HG02678 (cell line): Measurements from ENCODE around the gene APBA3.

ENCODE experiments used
- ATAC-seq: cut with Tn5 transposase; IDR thresholded peaks from one replicate; pipeline ENCODE4 v1.9.1; 2021; ENCODE audit warnings: mild to moderate bottlenecking, moderate library complexity; ENCODE audit not compliant: unreplicated experiment

The APBA3 gene

GRCh38 chr19:3721887-3722442 lies 39.5 kb downstream of the APBA3 start:
- ATAC-seq: no peak

DNA sequence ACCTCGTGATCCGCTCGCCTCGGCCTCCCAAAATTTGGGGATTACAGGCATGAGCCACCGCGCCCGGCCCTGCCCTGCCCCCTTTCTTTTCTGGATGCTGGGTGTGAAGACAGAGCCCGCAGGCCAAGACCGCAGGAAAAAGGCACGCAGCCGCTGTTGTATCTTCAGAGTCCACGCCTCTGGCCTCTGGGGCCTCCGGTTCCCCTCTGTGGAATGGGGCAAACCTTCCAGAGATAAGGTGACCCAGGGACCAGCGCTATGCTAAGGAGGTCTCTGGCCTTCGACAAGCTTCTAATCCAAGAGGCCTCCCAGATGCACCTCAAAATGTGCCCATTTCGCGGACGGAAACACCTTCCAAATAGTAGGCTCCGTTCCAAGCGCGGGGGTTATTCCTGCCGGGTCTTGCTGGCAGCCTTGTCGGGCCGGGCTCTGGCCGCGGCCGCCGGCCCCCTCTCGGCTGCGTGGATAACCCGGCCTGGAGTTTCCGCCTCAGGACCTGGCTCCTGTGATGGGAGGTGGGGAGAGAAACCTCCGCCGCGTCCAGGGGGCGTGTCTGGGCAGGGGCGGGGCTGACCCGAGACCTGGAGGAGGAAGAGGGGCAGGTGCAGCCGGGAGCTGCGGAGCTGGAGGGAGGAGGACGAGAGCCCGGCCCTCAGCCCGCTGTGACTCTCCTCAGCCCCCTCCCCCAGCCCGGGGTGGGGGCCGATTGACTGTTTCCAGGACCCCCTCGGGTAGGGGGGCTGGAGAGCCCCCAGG lies 40.2 kb downstream of the APBA3 start:
- no peak for ATAC-seq

DNA sequence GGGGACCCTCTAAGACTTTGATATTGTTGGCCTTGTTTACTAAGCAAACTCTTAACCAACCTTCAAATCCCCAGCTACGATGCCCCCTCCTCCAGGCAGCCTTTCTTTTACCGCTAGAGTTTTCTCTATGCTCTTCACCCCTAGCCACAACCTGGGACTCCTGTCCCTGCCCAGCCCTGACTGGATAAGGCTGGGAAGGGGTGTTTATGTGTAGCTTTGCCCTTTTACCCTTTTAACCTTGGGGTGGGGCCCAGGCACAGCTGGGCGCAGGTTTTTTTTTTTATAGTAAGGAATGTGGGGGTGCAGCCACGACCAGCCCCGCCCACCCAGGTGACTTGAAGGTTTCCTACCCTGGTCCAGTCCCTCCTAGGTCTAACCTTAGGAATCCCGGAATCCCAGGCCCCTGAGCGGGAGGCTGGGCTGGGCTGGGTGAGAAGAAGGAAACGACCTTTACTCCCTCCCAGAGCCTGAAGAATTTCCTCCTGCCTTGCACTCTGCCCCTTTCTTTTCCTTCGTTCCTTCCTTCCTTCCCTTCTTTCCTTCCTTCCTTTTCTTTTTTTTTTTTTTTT lies 41.1 kb downstream of the APBA3 start:
- ATAC-seq: no peak

GRCh38 chr19:3719868-3720267 lies 41.6 kb downstream of the APBA3 start:
- ATAC-seq: no peak

DNA sequence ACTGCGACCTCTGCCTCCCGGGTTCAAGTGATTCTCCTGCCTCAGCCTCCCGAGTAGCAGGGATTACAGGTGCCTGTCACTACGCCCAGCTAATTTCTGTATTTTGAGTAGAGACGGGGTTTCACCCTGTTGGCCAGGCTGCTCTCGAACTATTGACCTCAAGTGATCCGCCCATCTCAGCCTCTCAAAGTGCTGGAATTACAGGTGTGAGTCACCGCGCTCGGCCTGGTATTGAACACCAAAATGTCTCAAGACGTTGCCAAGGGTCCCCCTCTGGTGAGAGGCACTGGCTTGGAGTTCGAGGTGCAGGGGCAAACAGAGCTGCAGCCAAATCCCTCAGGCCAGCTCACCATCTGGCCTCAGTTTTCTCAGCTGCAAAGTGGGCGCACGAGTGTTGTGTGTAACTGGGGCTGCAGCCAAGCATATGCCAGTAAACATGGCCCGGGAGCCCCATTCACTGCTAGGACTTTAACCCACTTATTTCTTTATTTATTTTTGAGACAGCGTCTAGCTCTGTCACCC lies 45.3 kb downstream of the APBA3 start:
- no peak for ATAC-seq

GRCh38 chr19:3712663-3713611 lies 48.6 kb downstream of the APBA3 start:
- no peak for ATAC-seq

GRCh38 chr19:3710265-3710812 lies 51.2 kb downstream of the APBA3 start:
- no peak for ATAC-seq

DNA sequence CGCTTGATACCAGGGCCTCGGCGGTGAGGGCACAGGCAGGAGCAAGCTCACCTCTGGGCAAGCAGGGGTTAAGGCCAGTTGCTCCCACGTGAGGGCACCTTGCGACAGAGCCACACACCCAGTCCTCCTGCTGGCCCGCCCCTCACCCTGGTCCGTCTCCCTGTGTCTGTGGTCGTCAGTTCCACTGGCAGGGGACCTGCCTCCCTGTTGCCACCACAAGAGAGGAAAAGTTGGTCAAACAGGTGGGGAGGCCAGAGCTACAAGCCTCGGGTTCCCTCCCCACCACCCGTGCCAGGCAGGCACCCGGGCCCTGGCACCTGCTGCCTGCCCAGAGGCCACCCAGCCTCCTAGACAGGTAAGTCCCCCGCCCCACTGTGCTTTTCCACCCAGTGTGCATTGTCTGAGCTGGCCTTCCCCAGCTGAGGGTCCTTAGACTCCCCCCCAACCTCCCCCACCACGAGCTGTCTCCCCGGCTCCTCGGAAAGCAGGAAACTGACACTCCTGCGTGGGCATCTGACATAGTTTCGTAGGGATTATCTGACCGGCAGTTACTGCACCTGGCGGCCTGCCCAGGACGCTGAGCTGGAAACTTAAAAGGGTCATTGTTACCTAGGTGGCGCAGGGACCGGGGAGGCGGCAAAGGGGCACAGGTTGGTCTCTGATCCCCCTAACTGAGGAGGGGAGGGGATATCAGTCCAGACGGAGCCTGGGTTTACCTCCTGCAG lies 53.1 kb downstream of the APBA3 start, which contains the start of gene TJP3:
TJP3 (plus strand) TSS at position 178 of the 725 bp plus-strand sequence. CDS start 20,049 bp downstream, outside the sequence.
- no peak for ATAC-seq

DNA sequence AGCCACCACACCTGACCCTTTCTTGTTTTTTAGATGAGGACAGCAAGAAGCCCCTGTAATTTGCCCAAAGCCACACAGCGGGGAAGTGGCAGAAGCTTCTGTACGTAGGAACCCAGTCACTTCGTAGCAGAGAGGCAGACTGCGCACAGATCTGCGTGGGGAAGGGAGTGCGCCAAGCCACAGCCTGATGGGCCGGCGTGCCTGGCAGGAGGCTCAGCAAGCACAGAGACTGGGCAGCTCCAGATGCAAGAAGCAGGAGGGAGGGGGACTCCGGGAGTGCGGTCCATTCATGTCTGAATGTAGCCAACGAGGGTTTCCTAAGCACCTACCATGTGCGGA lies 53.7 kb downstream of the APBA3 start:
- ATAC-seq: no peak

- no peak for ATAC-seq
Observed at GRCh38 chr19:3701200-3701599, 60.3 kb downstream of the APBA3 start.
